SH-SY5Y (cell line): ENCODE data around the gene UBE3B.
A peak's percentile ranks its signal among the peaks of the same experiment; 100 is the strongest.

Source experiments
- GATA2 ChIP-seq: IDR thresholded peaks from 2 replicates; pipeline ENCODE4 v1.6.1; 2011; ENCODE audit warnings: mild to moderate bottlenecking, low read depth, low read length
- GATA3 ChIP-seq: IDR thresholded peaks from 2 replicates; pipeline ENCODE4 v1.6.1; 2011; ENCODE audit warnings: low read depth, mild to moderate bottlenecking, low read length, moderate library complexity

Gene UBE3B

GRCh38 chr12:109523071-109523470, 45.6 kb downstream of the UBE3B start:
- no peak for TF ChIP-seq GATA3
- no peak for TF ChIP-seq GATA2

- TF ChIP-seq GATA2 (no peak), GATA3 (no peak)
Observed at GRCh38 chr12:109523504-109523903, 46.1 kb downstream of the UBE3B start.

GRCh38 chr12:109524466-109525278, 47.2 kb downstream of the UBE3B start:
- TF ChIP-seq GATA3, result no peak
- no peak for TF ChIP-seq GATA2

GRCh38 chr12:109525279-109525585, 47.8 kb downstream of the UBE3B start:
- TF ChIP-seq GATA3 (no peak), GATA2 (no peak)

GRCh38 chr12:109527489-109528123, 50.2 kb downstream of the UBE3B start:
- TF ChIP-seq GATA2, result no peak
- TF ChIP-seq GATA3, result no peak

GRCh38 chr12:109529691-109530640, 52.5 kb downstream of the UBE3B start:
- TF ChIP-seq GATA3 (no peak), GATA2 (peak; percentile 66)

- TF ChIP-seq GATA2, result peak; percentile 62
- no peak for TF ChIP-seq GATA3
Observed at GRCh38 chr12:109531411-109531810, 54.0 kb downstream of the UBE3B start.

GRCh38 chr12:109532721-109533486, 55.5 kb downstream of the UBE3B start:
- no peak for TF ChIP-seq GATA2
- no peak for TF ChIP-seq GATA3

- TF ChIP-seq GATA2, result peak; percentile 44; the same call in 1 of the 2 replicates
- TF ChIP-seq GATA3, result no peak
Observed at GRCh38 chr12:109533487-109533740, 56.0 kb downstream of the UBE3B start.

GRCh38 chr12:109534456-109534855, 57.0 kb downstream of the UBE3B start:
- TF ChIP-seq GATA3 (no peak), GATA2 (no peak)

GRCh38 chr12:109535231-109535862, 57.9 kb downstream of the UBE3B start:
- TF ChIP-seq GATA3, result no peak
- no peak for TF ChIP-seq GATA2

GRCh38 chr12:109535863-109536250, 58.4 kb downstream of the UBE3B start:
- no peak for TF ChIP-seq GATA2
- no peak for TF ChIP-seq GATA3

GRCh38 chr12:109537136-109537535, 59.7 kb downstream of the UBE3B start:
- TF ChIP-seq GATA3 (no peak), GATA2 (no peak)

- peak; percentile 82 for TF ChIP-seq GATA2
- TF ChIP-seq GATA3, result no peak
Observed at GRCh38 chr12:109538191-109538863, 60.9 kb downstream of the UBE3B start.
